Ascending aorta (tissue), 2 donors: ENCODE data around the gene ELMO1. TPM values are rescaled to one million over a fixed set of nuclear protein-coding genes. Genes with fewer than 3 reads are reported as not detected.

Experiments used
- DNase-seq, 2 donors: peaks; one replicate each; pipeline ENCODE4 v3.0.0-alpha.2; 2019; ENCODE audit warnings: low spot score in 2 of 2
- H3K27ac ChIP-seq, 2 donors: fragments of 200-600 bp; sonication (generic); one replicate each; pipeline ENCODE4 v1.5.1; 2016 to 2017; ENCODE audit warnings: mild to moderate bottlenecking in 1 of 2
- H3K27me3 ChIP-seq: fragments of 200-600 bp; sonication (generic); one replicate; pipeline ENCODE4 v1.5.1; 2017
- H3K36me3 ChIP-seq, 2 donors: fragments of 200-600 bp; sonication (generic); one replicate each; pipeline ENCODE4 v1.5.1; 2016
- H3K4me1 ChIP-seq, 2 donors: fragments of 200-600 bp; sonication (generic); one replicate each; pipeline ENCODE4 v1.5.1; 2016 to 2017; ENCODE audit warnings: mild to moderate bottlenecking in 1 of 2
- H3K4me3 ChIP-seq, 2 donors: fragments of 200-600 bp; sonication (generic); one replicate each; pipeline ENCODE4 v1.5.1; 2016 to 2017; ENCODE audit warnings: mild to moderate bottlenecking in 1 of 2
- H3K9me3 ChIP-seq, 2 donors: fragments of 200-600 bp; sonication (generic); one replicate each; pipeline ENCODE4 v1.5.1; 2016
- CTCF ChIP-seq, 3 experiments: fragments of 200-600 bp in 2 of 3; fragments of 450-650 bp in 1 of 3; sonication (generic) in 2 of 3; IDR thresholded peaks; one replicate each; pipeline ENCODE4 v1.5.1; 2016 to 2019; ENCODE audit warnings: antibody characterized with exemption in 3 of 3, mild to moderate bottlenecking in 1 of 3, moderate library complexity in 1 of 3
- intact Hi-C: fragments of 100-400 bp; cut with DNase I; formaldehyde crosslinking; loops from one replicate; pipeline ENCODE4 v1.15.1; 2023
- total RNA-seq: library from RNA; depleted of rRNA; stranded (reverse); fragments of >200 nt; gene quantifications from one replicate; pipeline ENCODE4 v1.1.0, GENCODE V29; 2016

Gene ELMO1
- total RNA-seq, 1 donor from 2014 or later = 40.8 TPM

- H3K27me3 ChIP-seq = no peaks in the 10 kb centered on the region
- H3K4me3 ChIP-seq = no peak overlapping the region
- intact Hi-C loops = no loop called here
- no peaks in the 10 kb centered on the region for H3K36me3 ChIP-seq
- no peak for DNase-seq
- H3K4me1 ChIP-seq = no peaks in the 10 kb centered on the region
- no peak overlapping the region for H3K27ac ChIP-seq
- no peak for TF ChIP-seq CTCF (IDR thresholded peaks at IDR 0.05)
- no peaks in the 10 kb centered on the region for H3K9me3 ChIP-seq
Measured at GRCh38 chr7:36871863-36872262, 576.8 kb downstream of the ELMO1 start.

GRCh38 chr7:36871355-36871738, 577.3 kb downstream of the ELMO1 start:
- H3K9me3 ChIP-seq = no peaks in the 10 kb centered on the region
- no peak for TF ChIP-seq CTCF (IDR thresholded peaks at IDR 0.05)

GRCh38 chr7:36870625-36871354, 577.9 kb downstream of the ELMO1 start:
- H3K36me3 ChIP-seq = no peaks in the 10 kb centered on the region
- no peak for TF ChIP-seq CTCF (IDR thresholded peaks at IDR 0.05)
- no peaks in the 10 kb centered on the region for H3K27me3 ChIP-seq
- no peaks in the 10 kb centered on the region for H3K4me1 ChIP-seq
- no peak overlapping the region for H3K4me3 ChIP-seq
- no peak for DNase-seq
- no peaks in the 10 kb centered on the region for H3K9me3 ChIP-seq
- intact Hi-C loops = no loop called here
- H3K27ac ChIP-seq = no peak overlapping the region

More at GRCh38 chr7:36871355-36871738, 577.3 kb downstream of the ELMO1 start:
- Histone ChIP-seq H3K27ac (no peak overlapping the region), H3K36me3 (no peaks in the 10 kb centered on the region), H3K27me3 (no peaks in the 10 kb centered on the region), H3K4me3 (no peak overlapping the region), H3K4me1 (no peaks in the 10 kb centered on the region)
- no peak for DNase-seq
- intact Hi-C loops = no loop called here

GRCh38 chr7:36868727-36869411, 579.8 kb downstream of the ELMO1 start:
- DNase-seq = no peak
- H3K4me1 ChIP-seq = no peaks in the 10 kb centered on the region
- no peaks in the 10 kb centered on the region for H3K9me3 ChIP-seq
- H3K36me3 ChIP-seq = no peaks in the 10 kb centered on the region
- TF ChIP-seq CTCF (IDR thresholded peaks at IDR 0.05) = no peak
- H3K27me3 ChIP-seq = no peaks in the 10 kb centered on the region
- no peak overlapping the region for H3K27ac ChIP-seq
- intact Hi-C loops = no loop called here
- no peak overlapping the region for H3K4me3 ChIP-seq

GRCh38 chr7:36865019-36865418, 583.6 kb downstream of the ELMO1 start:
- H3K27ac ChIP-seq = no peak overlapping the region
- no peaks in the 10 kb centered on the region for H3K36me3 ChIP-seq
- H3K4me3 ChIP-seq = no peak overlapping the region
- DNase-seq = no peak
- TF ChIP-seq CTCF (IDR thresholded peaks at IDR 0.05) = no peak
- intact Hi-C loops = no loop called here
- no peaks in the 10 kb centered on the region for H3K4me1 ChIP-seq
- no peaks in the 10 kb centered on the region for H3K27me3 ChIP-seq
- H3K9me3 ChIP-seq = no peaks in the 10 kb centered on the region
